Fibroblast of skin of right quadriceps (primary cell): ENCODE results near the gene SMG6.
"Not testable (repeated sequence)": the region's sequence is repeated elsewhere in the genome, so short reads cannot be mapped to it uniquely, and the experiment has no call there.

ENCODE experiments used
- DNase-seq: peaks from one replicate; pipeline ENCODE4 v3.0.0-alpha.2; 2013

SMG6 gene

DNA sequence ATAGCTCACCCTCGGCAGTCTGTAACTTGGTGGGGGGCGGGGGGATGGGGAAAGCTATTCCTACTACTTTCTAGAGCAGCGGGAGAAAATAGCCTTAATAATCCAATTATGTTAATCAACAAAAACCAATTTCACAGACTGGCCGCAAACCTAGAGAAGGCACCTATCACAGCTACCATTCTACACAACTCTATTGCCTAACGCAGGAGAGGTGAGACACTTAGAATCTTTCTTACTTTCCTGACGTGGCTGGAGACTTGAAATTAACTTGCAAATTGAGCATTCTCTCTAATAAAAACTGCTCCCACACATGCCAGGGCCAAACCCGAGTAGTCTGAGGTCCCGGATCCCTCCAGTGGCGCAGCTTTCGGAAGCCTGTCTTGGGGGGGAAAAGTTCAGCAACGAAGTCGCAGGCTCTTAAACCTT, 794 bp downstream of the SMG6 start:
- DNase-seq, result peak; percentile 4

DNA sequence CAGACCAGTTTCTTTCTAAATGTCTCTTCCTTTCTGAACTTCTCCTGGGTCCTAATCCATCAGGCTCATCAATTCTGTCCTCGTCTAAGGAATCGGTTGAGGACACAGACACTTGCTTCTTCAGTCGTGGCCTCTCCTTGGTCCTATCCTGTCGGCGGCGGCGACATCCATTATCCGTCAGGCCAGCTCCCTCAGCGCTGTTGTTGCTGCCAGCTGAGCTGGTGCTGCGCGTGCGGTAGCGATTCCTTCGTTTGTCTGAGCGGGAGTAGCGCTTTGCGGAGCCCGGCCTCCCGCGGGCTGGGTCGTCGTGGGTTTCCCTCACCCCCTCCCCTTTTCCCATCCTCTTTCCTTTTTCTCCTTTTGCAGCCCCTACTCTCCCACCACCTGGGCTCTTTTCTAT, 3.8 kb downstream of the SMG6 start:
- DNase-seq, result no peak

DNA sequence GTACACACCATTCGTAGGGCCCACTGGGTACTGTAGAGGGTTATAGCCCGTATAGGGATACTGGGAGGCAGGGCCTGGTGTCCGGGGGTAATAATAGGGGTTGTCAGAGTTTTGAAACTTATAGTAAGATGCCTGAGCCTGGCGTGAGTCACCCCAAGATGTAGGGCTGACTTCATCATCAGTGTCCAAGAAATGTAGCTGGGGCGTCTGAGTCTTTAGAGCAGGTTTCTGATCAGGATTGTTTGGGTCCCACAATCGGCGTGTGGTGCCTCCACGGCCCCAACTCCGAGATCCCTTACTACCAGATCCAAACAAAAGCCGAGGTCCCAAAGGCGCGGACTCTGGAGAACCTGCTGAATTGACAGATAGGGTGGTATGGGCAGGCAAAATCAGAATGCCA, 4.4 kb downstream of the SMG6 start:
- DNase-seq, result no peak

DNA sequence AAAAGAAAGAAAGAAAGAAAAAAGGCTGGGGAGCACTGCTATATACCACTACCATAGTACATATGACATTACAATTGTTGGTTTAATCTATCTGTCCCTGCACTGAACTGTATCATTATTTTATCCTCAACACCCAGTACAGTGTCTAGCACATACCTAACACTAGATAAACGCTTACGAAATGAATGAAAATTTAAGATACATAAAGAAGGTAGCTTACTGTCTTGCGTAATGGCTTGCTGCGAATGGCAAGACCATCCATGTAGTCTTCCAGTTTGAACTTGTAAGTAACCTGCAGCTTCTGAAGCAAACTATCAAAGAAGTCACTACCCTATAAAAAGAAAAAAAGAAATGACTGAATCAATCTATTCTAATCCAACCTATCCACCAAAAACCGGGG, 6.6 kb downstream of the SMG6 start:
- no peak for DNase-seq

DNA sequence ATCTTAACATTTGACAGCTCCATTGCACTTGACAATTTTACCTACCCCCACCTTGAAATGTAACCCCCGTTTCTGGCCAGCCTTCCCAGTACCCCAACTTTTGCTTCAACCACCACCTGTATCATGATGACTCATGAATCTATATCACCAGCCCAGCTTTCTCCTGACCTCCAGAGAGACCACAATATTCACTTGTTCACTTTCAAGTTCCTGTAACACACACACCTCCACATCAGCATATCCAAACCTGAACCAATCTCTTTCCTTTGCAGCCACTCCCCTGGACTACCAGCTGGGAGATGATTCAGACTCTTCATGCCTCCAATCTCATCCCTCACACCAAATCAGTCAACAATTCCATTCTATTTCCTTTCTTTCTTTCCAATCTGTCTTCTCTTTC, 8.0 kb downstream of the SMG6 start:
- no peak for DNase-seq

DNA sequence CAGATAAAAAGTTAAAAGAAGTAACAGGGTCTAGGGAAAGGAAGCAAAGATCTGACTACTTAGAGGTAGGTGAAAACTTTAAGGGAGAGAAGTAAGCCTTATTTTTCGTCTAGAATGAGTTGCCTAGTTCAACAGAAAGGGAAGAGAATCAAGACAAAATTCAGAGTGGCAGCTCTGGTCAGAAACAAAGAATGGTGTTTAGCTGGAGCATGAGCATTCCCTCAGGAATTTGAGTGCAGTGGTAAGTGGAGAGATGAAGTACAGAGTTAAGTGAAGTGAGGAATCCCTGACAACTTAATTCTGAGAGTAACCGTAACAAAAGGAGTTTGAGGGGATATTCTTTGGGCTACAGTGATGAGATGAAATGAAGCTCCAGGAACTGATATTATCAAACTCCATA, 11.5 kb downstream of the SMG6 start:
- peak; percentile 16 for DNase-seq

DNA sequence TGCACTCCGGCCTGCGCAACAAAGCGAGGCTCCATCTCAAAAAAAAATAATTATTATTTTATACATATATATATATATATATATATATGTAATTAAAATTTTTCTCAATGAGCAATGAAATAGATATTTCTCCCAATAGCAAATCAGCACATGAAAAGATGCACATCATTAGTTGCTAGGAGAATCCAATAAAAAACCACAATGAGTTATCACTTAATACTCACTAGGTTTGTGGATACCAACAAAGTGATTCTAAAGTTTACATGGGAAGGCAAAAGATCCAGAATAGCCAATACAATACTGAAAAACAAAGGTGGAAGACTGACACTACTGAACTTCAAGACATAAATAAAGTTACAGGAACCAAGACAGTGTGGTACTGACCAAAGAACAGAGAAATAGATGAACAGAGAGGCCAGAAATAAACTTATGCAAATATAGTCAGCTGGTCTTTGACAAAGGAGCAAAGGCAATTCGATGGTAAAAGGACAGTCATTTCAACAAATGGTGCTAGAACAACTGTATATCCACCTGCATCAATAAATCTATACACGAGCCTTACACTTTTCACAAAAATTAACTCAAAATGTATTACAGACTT, 13.6 kb downstream of the SMG6 start:
- DNase-seq, result no peak

DNA sequence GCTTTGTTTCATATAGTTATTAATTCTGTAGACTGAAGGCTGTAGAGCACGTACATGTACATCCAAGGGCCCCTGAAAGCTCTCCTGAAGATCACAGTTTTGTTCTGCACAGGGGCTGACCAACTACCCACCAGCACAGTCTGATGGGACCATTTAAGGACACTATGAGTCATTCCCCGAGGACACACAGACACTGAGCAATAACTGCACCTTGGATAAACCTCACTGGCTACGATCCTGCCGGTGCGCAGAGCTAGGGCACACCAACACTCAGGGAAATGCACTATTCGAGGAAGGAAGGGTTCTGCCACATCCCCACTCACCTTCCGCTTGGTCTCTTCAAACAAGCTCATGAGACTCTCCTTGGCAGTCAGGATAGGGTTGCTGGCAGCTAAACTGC, 20.3 kb downstream of the SMG6 start:
- DNase-seq, result no peak

DNA sequence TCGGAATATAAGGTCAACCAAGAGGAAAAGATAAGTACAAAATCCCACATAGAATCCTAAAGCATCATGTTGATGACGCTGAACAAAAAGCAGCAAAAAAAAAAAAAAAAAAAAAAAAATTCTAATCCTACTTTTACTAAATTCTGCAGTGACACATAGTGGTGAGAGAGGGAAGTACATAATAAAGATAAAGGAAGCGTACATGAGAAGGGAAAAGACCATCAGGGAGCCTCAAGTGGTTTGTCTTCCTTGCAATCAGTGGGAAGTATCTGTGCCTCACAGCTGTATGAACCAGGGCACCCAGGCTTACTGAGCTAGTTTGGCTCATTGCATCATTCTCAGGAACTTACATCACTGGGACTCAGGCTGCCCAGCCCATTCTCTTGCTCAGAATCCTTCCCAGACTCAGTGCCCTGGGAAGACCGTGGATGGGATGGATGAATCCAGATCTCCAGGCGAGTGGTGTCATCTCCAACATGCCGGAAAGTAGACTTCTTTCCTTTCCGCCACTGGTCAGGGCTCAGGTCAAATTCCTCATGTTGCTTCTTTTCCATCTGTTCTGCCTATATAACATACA, 21.2 kb downstream of the SMG6 start:
- DNase-seq, result peak; percentile 88

DNA sequence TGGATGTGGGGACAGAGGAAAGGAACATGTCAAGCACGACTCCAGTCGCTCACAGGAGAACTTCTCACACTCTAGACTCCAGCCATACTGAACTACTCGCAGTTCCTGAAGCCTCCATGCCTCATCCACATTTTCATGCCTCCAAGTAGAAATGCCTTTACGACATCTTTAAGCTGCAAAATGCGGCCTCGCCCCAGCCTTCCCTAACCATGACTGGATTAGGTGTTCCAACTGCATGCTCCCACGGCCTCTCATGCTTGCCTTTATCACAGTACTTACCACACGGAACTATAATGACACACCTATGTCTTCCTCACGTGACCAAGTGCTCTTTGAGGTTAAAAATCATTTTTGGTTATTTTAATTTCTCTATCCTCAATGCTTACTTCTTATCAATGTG, 23.9 kb downstream of the SMG6 start:
- DNase-seq, result no peak

DNA sequence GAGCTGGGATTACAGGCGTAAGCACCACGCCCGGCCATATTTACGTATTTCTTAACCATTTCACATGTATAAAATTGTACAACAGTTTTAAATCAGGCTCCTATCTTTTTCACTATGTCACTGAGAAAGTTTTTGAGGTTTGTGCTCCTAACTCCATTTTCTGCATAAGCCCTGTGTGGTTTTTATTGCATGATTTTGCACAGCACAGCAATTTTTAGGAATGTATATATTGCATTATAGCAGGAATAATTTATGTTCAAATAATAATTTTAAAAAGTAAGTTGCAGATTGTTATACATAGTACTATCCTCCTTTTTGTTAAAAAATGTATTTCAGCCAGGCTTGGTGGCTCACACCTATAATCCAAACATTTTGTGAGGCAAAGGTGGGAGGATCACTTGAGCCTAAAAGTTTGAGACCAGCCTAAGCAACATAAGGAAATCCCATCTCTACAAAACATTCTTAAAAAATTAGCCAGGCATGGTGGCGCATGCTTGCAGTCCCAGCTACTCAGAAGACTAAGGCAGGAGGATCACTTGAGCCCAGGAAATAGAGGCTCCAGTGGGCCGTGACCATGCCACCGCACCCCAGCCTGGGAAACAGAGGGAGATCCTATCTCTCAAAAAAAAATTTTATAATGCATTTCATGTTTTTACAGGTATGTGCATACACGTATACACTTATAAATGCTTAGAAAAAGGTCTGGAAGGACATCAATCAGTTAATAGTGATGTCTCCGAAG, 26.0 kb downstream of the SMG6 start:
- no peak for DNase-seq

DNA sequence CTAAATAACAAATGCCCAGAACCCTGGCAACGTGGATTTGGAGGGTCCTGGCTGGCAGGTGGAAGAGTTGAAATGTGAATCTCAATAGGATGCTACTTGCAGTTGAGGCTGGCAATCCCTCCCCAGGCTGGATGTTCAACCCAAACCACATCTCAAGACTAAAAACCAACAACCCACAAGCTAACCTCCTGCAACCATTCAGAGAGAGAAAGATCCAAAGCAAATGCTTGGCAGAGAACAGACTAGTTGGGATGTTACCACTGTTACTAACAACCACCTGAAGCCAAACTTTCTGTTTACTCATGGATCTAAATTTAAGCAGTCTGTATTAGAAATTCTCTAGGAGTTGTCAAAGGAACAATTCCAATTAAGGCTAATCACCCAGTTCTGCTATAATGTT, 27.9 kb downstream of the SMG6 start:
- no peak for DNase-seq

DNA sequence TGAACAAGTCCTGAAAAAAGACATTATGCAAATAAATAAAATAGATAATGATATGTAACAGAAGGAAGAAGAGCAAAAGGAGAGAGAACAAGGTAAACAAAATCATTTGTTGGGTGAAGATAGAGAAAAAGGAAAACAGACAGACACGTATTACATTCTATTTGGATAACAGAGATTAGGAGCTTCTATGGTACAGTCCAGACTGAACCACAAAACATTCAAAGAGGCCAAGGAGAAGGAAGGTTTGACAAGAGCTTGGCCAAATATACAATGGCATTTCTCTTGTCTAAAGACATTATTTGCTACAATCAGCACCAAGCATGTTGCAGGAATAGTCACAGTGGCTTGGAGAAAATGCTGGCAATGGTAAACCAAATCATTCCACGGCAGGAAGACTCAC, 29.2 kb downstream of the SMG6 start:
- DNase-seq, result no peak

DNA sequence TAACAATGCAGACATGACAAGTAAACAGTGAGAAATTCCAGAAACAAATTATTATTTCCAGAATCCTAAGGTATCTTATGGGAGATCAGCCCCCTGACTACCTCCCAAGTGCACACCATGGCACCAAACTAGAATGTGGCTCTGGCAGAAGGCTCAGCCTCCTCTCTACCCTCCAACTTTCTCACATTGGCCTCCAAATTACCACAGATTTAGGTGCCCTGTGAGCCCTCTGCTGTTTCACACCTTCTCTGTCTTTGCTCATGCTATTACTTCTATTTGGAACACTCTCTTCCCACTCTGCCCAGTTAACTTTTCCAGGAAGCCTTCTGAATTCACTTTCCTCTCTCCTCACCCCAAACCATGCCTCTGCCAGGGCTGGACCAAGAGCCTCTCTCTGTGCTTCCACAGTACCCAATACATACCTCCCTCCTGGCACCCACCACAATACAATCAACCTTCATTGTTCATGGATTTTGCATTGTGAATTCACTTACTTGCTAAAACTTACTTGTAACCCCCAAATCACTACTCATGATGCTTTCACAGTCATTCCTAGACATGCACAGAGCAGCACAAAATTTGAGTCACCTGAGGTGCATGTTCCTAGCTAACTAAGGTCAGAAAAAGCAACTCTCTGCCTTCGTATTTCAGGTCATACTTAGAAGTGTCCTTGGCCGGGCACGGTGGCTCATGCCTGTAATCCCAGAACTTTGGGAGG, 31.4 kb downstream of the SMG6 start:
- no peak for DNase-seq

DNA sequence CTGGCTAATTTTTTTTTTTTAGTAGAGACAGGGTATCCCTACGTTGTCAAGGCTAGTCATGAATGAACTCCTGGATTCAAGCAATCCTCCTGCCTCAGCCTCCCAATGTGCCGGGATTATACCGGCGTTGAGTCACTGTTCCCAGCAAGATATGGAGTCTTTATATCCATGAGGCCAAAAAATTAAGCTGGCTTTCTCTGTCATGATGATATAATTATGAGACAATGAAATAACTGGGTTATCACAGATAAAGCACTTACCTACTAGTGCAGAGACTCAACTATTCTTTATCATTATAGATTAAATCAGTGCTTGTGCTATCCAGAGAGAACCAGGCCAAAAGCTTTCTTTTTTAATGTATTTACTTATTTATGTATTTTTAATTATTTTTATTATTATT, 36.2 kb downstream of the SMG6 start:
- no peak for DNase-seq

DNA sequence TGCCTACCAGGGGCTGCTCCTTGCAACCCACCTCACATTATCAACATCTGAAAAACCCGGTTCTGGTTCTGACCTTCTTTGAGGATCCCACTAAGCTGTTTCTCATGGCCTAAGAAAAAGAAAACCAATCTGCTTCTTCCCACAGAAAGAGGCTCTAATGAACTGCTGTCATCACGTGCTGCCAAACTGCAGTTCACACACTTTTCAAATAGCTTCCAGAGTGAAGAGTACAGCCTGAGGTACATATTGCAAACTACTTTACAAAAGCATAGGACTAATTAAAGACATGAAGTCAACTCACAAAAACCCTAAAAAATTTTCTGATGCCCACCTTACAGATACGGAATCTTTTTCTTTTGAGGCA, 36.7 kb downstream of the SMG6 start:
- no peak for DNase-seq

DNA sequence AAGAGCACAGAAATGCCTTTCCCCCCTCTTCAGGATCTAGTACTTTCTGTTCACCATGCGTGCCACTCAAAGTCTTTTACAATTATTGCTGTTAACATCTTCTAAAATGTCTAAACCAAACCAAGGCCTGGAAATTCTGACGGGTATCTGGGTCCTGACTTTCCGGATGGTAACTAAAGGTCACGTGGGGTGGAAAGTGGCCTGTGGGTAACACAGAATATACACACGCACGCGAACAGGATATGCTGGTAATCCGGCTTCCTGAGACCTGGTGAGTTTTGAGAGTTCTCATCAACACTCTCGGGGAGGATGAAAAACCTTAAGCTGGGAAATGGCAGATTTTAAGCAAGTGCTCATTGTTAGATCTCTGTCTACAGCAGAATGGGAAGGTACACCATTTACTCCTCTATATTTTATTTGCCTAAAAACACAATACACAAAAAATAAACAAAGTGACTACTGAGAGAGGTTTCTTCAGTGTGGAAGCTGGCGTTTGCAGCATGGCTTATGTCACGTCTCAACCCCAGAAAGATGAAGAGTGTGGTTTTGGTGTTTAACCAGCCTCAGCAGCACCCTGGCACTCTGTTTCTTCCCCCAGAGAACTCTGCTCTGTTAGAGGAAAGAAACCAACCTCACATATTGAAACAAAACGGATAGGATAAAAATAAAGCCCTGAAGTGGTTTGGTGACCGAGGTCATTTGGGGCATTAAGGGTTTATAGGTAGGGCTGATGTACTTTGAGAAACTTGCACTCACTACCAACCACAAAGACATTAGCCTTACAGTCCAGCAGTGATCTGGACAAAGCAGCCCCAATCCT, 37.3 kb downstream of the SMG6 start:
- no peak for DNase-seq

DNA sequence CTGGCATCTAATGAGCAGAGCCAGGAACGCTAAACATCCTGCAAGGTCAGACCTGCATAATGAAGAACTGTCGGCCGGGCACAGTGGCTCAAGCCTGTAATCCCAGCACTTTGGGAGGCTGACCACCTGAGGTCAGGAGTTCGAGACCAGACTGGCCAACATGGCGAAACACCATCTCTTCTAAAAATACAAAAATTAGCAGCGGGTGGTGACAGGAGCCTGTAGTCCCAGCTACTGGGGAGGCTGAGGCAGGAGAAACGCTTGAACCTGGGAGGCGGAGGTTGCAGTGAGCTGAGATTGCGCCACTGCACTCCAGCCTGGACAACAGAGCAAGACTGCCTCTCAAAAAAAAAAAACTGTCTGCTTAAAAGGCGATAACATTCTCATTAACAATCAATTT, 38.4 kb downstream of the SMG6 start:
- DNase-seq, result not testable (repeated sequence)

DNA sequence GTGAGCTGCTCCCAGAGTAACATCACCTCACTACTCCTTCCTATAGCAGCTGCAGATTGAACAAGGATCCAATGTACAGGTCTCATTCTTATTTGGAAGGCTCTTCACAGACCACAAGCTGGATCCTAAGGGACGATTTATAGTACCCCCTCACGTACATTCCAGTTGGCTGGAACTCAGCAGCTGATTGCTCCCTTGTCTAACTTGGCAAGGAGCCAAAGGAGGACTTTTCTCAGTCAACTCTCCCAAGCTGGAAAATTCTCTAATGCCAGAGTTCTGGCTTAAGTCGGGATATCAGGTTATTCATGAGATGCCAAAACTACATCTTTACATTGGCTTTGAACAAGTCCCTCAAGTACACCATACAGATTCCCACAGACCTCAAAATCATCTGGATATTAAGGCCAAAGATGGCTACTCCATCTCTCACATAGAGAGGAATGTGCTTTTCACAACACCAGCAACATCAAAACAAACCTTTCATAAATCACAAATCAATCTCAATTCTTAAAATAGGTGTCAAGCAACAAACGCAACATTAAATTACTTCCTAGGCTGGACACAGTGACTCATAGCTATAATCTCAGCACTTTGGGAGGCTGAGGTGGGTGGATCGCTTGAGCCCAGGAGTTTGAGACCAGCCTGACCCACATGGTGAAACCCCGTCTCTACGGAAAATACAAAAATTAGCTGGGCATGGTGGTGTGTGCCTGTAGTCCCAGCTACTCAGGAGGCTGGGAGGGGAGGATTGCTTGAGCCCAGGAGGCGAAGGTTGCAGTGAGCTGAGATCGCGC, 39.3 kb downstream of the SMG6 start:
- DNase-seq, result peak; percentile 71

DNA sequence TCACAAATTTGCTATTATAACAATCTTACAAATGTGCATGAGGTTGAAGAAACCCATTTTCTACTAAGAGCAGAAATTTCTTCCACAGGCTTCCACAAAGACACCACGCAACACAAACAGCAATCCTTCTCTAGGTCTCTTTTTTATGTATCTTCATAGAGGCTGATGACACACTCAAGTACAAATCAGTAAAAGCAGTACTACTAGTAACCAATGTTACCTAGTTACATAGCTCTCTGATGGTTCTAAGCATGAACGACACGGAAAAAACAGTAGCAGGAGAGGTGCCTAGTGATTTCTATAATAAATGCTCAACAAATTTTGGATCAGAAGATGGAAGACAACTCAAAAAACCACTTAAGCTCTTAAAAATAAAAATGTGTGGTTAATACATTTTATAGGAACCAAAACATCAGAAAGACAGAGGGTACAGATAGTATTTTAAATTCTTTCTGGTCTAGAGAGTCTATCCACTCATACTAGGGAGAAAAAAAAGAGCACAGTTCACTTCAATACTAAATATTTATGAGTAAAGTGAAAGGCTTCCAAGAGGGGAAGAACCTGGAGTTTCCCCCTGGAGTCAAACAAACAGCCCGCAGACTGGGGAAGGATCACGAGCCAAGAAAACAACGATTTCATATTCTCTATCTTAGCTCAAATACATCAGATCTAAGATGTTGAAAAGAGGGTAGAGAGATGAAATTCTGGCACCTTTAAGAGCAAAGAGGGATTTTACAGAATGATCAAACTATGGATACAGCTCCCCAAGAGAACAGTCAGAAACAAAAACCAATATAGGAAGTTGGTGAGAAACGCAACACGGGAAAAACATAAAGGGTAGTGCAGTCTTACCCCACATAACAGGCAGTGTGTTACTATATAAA, 40.2 kb downstream of the SMG6 start:
- DNase-seq, result peak; percentile 37

DNA sequence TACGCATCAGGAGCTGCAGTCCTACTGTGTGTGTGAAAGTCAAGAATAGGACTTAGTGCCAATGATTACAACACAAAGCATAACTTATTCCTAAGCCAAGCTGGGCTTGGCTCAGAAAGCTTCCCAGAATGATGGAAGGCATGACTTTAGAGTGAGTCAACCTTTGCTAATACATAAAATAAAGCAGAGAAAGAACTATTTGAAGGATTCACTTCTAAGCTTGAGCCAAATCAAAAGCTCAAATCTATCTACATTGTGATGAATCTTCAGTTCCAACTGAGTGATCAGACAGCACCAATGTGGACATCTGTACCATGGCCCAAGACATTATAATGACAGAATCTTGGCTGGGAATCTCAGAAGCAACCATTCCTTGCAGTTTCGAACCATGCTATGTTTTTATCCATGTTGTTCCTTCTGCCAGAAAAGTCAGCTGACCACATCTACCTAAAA, 41.4 kb downstream of the SMG6 start:
- DNase-seq, result peak; percentile 89
